ENCODE results near the gene CCNT2. TPM values are rescaled to one million over a fixed set of nuclear protein-coding genes. Genes with fewer than 3 reads are reported as not detected.
A peak's percentile ranks its signal among the peaks of the same experiment; 100 is the strongest.

The CCNT2 gene
- total and polyA plus RNA-seq, 2 experiments from 2014 or later: 21.9 to 27.7 TPM

GRCh38 chr2:134999521-134999920 lies 80.9 kb downstream of the CCNT2 start:
- no peaks in the 10 kb centered on the region for H3K9me3 ChIP-seq (ENCODE audit: low read depth)
- no peak overlapping the region for H3K4me3 ChIP-seq
- no peaks in the 10 kb centered on the region for H3K4me1 ChIP-seq (ENCODE audit: low read depth)
- no peak overlapping the region for H3K27ac ChIP-seq
- no peaks in the 10 kb centered on the region for H3K36me3 ChIP-seq
- H3K27me3 ChIP-seq: no peaks in the 10 kb centered on the region
- no peak for DNase-seq (ENCODE audit: low read depth in 1 of 2, low spot score in 1 of 2)
- no peak for TF ChIP-seq CTCF (IDR thresholded peaks at IDR 0.05; ENCODE audit: low read depth, low read length)

DNA sequence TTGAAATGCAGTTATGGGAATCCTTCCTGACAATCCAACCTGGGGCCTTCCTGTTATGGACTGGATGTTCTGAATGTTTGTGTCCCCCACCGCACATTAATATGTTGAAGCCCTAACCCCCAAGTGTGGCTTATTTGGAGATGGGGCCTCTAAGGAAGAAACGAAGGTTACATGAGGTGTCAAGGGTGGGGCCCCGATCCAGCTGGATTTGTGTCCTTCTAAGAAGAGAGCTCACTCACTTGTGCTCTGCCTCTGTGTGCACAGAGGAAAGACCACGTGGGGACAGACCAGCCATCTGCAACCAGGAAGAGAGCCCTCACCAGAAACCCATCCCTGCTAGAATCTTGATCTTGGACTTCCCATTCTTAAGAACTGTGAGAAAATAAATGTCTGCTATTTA lies 84.2 kb downstream of the CCNT2 start:
- DNase-seq (ENCODE audit: low read depth in 1 of 2, low spot score in 1 of 2): no peak
- Histone ChIP-seq H3K36me3 (no peaks in the 10 kb centered on the region), H3K27ac (no peak overlapping the region), H3K27me3 (no peaks in the 10 kb centered on the region), H3K9me3 (ENCODE audit: low read depth) (no peaks in the 10 kb centered on the region), H3K4me1 (ENCODE audit: low read depth) (no peaks in the 10 kb centered on the region), H3K4me3 (no peak overlapping the region)
- TF ChIP-seq CTCF (IDR thresholded peaks at IDR 0.05; ENCODE audit: low read depth, low read length): no peak

GRCh38 chr2:135004005-135004746 lies 85.6 kb downstream of the CCNT2 start:
- peak; percentile 96 for TF ChIP-seq CTCF (IDR thresholded peaks at IDR 0.05; ENCODE audit: low read depth, low read length)
- Histone ChIP-seq H3K9me3 (ENCODE audit: low read depth) (no peaks in the 10 kb centered on the region), H3K4me1 (ENCODE audit: low read depth) (no peaks in the 10 kb centered on the region), H3K36me3 (no peaks in the 10 kb centered on the region), H3K27ac (no peak overlapping the region), H3K4me3 (no peak overlapping the region), H3K27me3 (no peaks in the 10 kb centered on the region)
- peak; percentile 80 to 87 for DNase-seq (ENCODE audit: low read depth in 1 of 2, low spot score in 1 of 2)

DNA sequence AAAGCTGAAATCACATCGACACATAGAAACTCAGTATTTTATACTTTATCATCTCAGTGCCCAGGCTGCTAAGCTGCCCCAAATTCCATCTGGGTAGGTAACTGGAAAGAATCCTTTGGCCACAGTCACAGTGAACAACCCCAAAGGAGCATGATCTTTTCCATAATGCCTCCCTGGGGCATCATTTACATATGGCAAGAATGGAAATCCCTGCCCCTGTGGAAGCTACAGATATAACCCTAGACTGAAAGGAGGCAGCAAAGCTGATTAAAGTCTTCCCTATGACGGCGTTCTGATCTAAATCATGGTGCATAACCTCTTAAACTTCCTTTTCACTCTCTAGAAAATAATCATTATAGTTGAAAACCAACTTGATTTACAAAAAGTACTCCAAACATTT lies 87.1 kb downstream of the CCNT2 start:
- no peak for DNase-seq (ENCODE audit: low read depth in 1 of 2, low spot score in 1 of 2)
- H3K27me3 ChIP-seq: no peaks in the 10 kb centered on the region

More for the DNA sequence above, 87.1 kb downstream of the CCNT2 start:
- H3K36me3 ChIP-seq: no peaks in the 10 kb centered on the region
- H3K9me3 ChIP-seq (ENCODE audit: low read depth): no peaks in the 10 kb centered on the region
- TF ChIP-seq CTCF (IDR thresholded peaks at IDR 0.05; ENCODE audit: low read depth, low read length): no peak
- H3K4me1 ChIP-seq (ENCODE audit: low read depth): no peaks in the 10 kb centered on the region
- H3K4me3 ChIP-seq: no peak overlapping the region
- H3K27ac ChIP-seq: no peak overlapping the region

Other genes starting within 250 kb of the CCNT2 start
- 30.3 and 45.8 TPM in 2 replicates for gene TMEM163, start 199.8 kb upstream of the CCNT2 start, total RNA-seq
- gene TMEM163, start 199.8 kb upstream of the CCNT2 start, polyA plus RNA-seq: 58.1 and 75.9 TPM in 2 replicates
- gene ACMSD, start 80.2 kb upstream of the CCNT2 start, total RNA-seq: not detected in 2 replicates
- gene ACMSD, start 80.2 kb upstream of the CCNT2 start, polyA plus RNA-seq: 0.46 TPM in 1 of 2 replicates, not detected in the other
- gene MAP3K19, start 128.6 kb downstream of the CCNT2 start, total RNA-seq: not detected in 2 replicates
- gene MAP3K19, start 128.6 kb downstream of the CCNT2 start, polyA plus RNA-seq: not detected in 2 replicates
- gene RAB3GAP1, start 133.5 kb downstream of the CCNT2 start, total RNA-seq: 26.0 and 35.0 TPM in 2 replicates
- 19.9 and 21.7 TPM in 2 replicates for gene RAB3GAP1, start 133.5 kb downstream of the CCNT2 start, polyA plus RNA-seq